ENCODE results near the gene LHFPL5.

LHFPL5 gene

DNA sequence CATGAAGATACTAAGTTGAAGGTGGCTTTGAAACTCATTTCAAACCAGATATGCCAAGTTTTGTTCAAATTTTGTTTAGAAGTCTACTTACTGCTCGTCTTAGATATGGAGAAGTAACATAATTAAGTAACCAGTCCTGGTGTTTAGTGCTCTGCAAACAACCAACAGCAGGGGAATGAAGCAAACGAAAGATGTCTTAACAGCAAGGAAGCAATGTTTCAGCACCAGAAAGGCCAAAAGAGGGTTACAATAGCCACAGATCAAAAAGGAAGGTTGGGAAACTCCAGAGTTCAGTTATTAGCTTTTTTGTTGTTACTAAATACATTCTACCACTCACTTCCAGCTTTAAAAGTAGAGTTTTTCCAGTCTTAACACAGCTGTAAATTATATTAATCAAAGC, 45.1 kb downstream of the LHFPL5 start:
- Histone ChIP-seq H2AK5ac (ENCODE audit: low read length) (no peak overlapping the region), H2BK5ac (ENCODE audit: low read length) (no peak overlapping the region), H3K18ac (ENCODE audit: low read length) (no peak overlapping the region), H4K8ac (ENCODE audit: low read depth, low read length) (no peak overlapping the region), H3K9ac (ENCODE audit: low read length) (no peak overlapping the region), H3K56ac (ENCODE audit: low read length) (no peak overlapping the region), H3K79me2 (ENCODE audit: control insufficient read depth, insufficient read depth, low read length) (no peaks in the 10 kb centered on the region), H2BK120ac (ENCODE audit: low read depth, low read length) (no peak overlapping the region), H2BK15ac (replicated peaks; ENCODE audit: low read depth) (no peak overlapping the region), H3K4me3 (ENCODE audit: low read length) (no peak overlapping the region), H3K4ac (ENCODE audit: low read depth, low read length) (no peak overlapping the region), H3K4me1 (ENCODE audit: control insufficient read depth, low read depth, low read length) (no peaks in the 10 kb centered on the region), H3K4me2 (ENCODE audit: low read length) (no peak overlapping the region), H3K36me3 (ENCODE audit: control insufficient read depth, insufficient read depth, low read length) (no peaks in the 10 kb centered on the region), H4K5ac (ENCODE audit: low read length) (no peak overlapping the region), H3K79me1 (ENCODE audit: low read length) (no peaks in the 10 kb centered on the region), H3K27ac (ENCODE audit: low read depth, low read length) (no peak overlapping the region), H3K27me3 (ENCODE audit: insufficient read depth, low read length, poor library complexity) (no peaks in the 10 kb centered on the region), H3K23ac (ENCODE audit: low read length) (no peak overlapping the region)
- WGBS (ENCODE audit: extremely low coverage, insufficient coverage, low lambda C conversion rate) = no CpG with 5 or more reads among the region's 2 CpGs
- DNase-seq = no peak

DNA sequence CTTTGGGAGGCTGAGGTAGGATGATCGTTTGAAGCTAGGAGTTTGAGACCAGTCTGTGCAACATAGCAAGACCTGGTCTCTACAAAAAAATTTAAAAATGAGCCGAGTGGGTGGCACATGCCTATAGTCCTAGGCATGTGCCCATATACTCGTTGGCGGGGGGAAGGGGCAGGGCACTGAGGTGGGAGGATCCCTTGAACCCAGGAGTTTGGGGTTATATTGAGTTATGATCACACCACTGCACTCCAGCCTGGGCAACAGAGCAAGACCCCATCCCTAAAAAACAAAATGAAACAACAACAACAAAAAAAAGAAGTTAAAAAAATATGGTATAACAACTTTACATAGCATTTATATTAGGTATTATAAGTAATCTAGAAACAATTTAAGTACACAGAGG, 47.8 kb downstream of the LHFPL5 start:
- Histone ChIP-seq H3K4me2 (ENCODE audit: low read length) (no peak overlapping the region), H2AK5ac (ENCODE audit: low read length) (no peak overlapping the region), H3K79me1 (ENCODE audit: low read length) (no peaks in the 10 kb centered on the region), H3K56ac (ENCODE audit: low read length) (no peak overlapping the region), H2BK15ac (replicated peaks; ENCODE audit: low read depth) (no peak overlapping the region), H2BK120ac (ENCODE audit: low read depth, low read length) (no peak overlapping the region), H3K27me3 (ENCODE audit: insufficient read depth, low read length, poor library complexity) (no peaks in the 10 kb centered on the region), H3K18ac (ENCODE audit: low read length) (no peak overlapping the region), H3K27ac (ENCODE audit: low read depth, low read length) (no peak overlapping the region), H3K36me3 (ENCODE audit: control insufficient read depth, insufficient read depth, low read length) (peaks cover 3% of the 10 kb centered on the region), H3K79me2 (ENCODE audit: control insufficient read depth, insufficient read depth, low read length) (no peaks in the 10 kb centered on the region), H3K4ac (ENCODE audit: low read depth, low read length) (no peak overlapping the region), H3K4me3 (ENCODE audit: low read length) (no peak overlapping the region), H4K5ac (ENCODE audit: low read length) (no peak overlapping the region), H2BK5ac (ENCODE audit: low read length) (no peak overlapping the region), H3K4me1 (ENCODE audit: control insufficient read depth, low read depth, low read length) (no peaks in the 10 kb centered on the region), H3K23ac (ENCODE audit: low read length) (no peak overlapping the region), H3K9ac (ENCODE audit: low read length) (no peak overlapping the region), H4K8ac (ENCODE audit: low read depth, low read length) (no peak overlapping the region)
- WGBS (ENCODE audit: extremely low coverage, insufficient coverage, low lambda C conversion rate) = no CpG with 5 or more reads among the region's 4 CpGs
- DNase-seq = no peak

DNA sequence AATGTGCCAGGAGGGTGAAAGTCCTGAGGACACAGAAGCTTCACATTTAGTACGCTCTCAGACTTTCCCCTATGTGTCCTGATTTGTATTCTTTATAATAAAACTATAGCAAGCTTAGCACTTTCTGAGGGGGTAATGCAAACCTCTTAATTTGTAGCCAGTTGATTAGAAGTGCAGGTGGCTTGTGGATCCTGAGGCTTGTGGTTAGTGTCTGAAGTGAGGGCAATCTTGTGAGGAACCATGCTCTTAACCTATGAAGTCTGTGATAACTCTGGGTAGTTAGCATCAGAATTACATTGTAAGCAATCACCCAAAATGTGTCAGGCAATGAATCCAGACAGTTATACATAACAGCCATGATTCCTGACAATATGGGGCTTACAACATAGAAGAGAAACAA, 51.1 kb downstream of the LHFPL5 start:
- no peaks in the 10 kb centered on the region for H3K27me3 ChIP-seq (ENCODE audit: insufficient read depth, low read length, poor library complexity)
- H3K36me3 ChIP-seq (ENCODE audit: control insufficient read depth, insufficient read depth, low read length) = peaks cover 4% of the 10 kb centered on the region
- no peak overlapping the region for H2BK120ac ChIP-seq (ENCODE audit: low read depth, low read length)
- no peak overlapping the region for H3K4ac ChIP-seq (ENCODE audit: low read depth, low read length)
- WGBS (ENCODE audit: extremely low coverage, insufficient coverage, low lambda C conversion rate) = no CpG with 5 or more reads among the region's 1 CpG
- no peak overlapping the region for H2BK5ac ChIP-seq (ENCODE audit: low read length)
- H2BK15ac ChIP-seq (replicated peaks; ENCODE audit: low read depth) = no peak overlapping the region
- H3K27ac ChIP-seq (ENCODE audit: low read depth, low read length) = no peak overlapping the region
- H3K9ac ChIP-seq (ENCODE audit: low read length) = no peak overlapping the region
- no peaks in the 10 kb centered on the region for H3K79me2 ChIP-seq (ENCODE audit: control insufficient read depth, insufficient read depth, low read length)
- no peak overlapping the region for H3K23ac ChIP-seq (ENCODE audit: low read length)
- no peak overlapping the region for H3K4me2 ChIP-seq (ENCODE audit: low read length)
- H3K18ac ChIP-seq (ENCODE audit: low read length) = no peak overlapping the region
- no peaks in the 10 kb centered on the region for H3K4me1 ChIP-seq (ENCODE audit: control insufficient read depth, low read depth, low read length)
- H2AK5ac ChIP-seq (ENCODE audit: low read length) = no peak overlapping the region
- H4K8ac ChIP-seq (ENCODE audit: low read depth, low read length) = no peak overlapping the region
- no peak overlapping the region for H4K5ac ChIP-seq (ENCODE audit: low read length)
- DNase-seq = no peak
- no peaks in the 10 kb centered on the region for H3K79me1 ChIP-seq (ENCODE audit: low read length)
- H3K4me3 ChIP-seq (ENCODE audit: low read length) = no peak overlapping the region
- H3K56ac ChIP-seq (ENCODE audit: low read length) = no peak overlapping the region

DNA sequence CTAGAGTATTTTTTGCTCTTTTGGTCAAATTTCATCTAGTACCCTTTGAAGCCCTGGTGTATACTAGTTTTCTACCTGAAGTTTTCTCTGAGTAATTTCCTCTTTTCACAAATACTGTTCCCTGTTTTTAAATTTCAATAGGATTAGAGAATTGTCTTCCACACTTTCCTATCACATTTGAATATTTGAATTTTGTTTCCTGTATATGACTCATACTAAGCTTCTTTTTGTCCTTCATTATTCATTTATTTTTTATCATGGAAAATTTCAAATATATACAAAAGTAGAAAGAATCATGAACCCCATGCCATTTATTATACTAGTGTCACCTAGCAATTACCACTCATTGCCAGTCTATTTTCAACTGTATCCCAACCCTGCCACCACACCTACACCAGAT, 52.7 kb downstream of the LHFPL5 start:
- DNase-seq = no peak
- Histone ChIP-seq H3K9ac (ENCODE audit: low read length) (no peak overlapping the region), H2BK5ac (ENCODE audit: low read length) (no peak overlapping the region), H3K56ac (ENCODE audit: low read length) (no peak overlapping the region), H3K36me3 (ENCODE audit: control insufficient read depth, insufficient read depth, low read length) (peaks cover 6% of the 10 kb centered on the region), H3K79me2 (ENCODE audit: control insufficient read depth, insufficient read depth, low read length) (no peaks in the 10 kb centered on the region), H3K4me1 (ENCODE audit: control insufficient read depth, low read depth, low read length) (no peaks in the 10 kb centered on the region), H3K27me3 (ENCODE audit: insufficient read depth, low read length, poor library complexity) (no peaks in the 10 kb centered on the region), H4K5ac (ENCODE audit: low read length) (no peak overlapping the region), H2BK120ac (ENCODE audit: low read depth, low read length) (no peak overlapping the region), H3K4ac (ENCODE audit: low read depth, low read length) (no peak overlapping the region), H2BK15ac (replicated peaks; ENCODE audit: low read depth) (no peak overlapping the region), H3K4me2 (ENCODE audit: low read length) (no peak overlapping the region), H3K79me1 (ENCODE audit: low read length) (peaks cover 2% of the 10 kb centered on the region), H3K23ac (ENCODE audit: low read length) (no peak overlapping the region), H3K4me3 (ENCODE audit: low read length) (no peak overlapping the region), H3K27ac (ENCODE audit: low read depth, low read length) (no peak overlapping the region), H4K8ac (ENCODE audit: low read depth, low read length) (no peak overlapping the region), H3K18ac (ENCODE audit: low read length) (no peak overlapping the region), H2AK5ac (ENCODE audit: low read length) (no peak overlapping the region)

DNA sequence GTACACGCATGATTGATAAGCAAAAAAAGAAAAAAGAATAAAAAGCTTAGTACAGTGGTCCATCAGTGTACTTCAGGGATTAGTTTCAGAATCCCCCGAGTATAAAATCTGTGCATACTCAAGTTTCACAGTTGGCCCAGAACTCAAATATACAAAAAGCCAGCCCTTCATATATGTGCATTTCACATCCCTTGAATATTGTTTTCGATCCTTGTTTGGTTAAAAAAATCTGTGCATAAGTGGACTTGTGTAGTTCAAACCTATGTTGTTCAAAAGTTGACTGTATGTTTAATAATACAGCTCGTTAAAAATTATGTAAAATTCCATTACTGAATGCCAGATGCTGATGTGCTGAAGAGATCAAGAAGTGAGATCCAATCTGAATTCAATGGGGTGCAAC, 54.2 kb downstream of the LHFPL5 start:
- Histone ChIP-seq H3K9ac (ENCODE audit: low read length) (no peak overlapping the region), H3K18ac (ENCODE audit: low read length) (no peak overlapping the region), H3K79me1 (ENCODE audit: low read length) (peaks cover 2% of the 10 kb centered on the region), H3K4me3 (ENCODE audit: low read length) (no peak overlapping the region), H3K4me1 (ENCODE audit: control insufficient read depth, low read depth, low read length) (no peaks in the 10 kb centered on the region), H3K27me3 (ENCODE audit: insufficient read depth, low read length, poor library complexity) (no peaks in the 10 kb centered on the region), H3K23ac (ENCODE audit: low read length) (no peak overlapping the region), H4K5ac (ENCODE audit: low read length) (no peak overlapping the region), H3K36me3 (ENCODE audit: control insufficient read depth, insufficient read depth, low read length) (peaks cover 6% of the 10 kb centered on the region), H3K4me2 (ENCODE audit: low read length) (no peak overlapping the region), H2BK15ac (replicated peaks; ENCODE audit: low read depth) (no peak overlapping the region), H4K8ac (ENCODE audit: low read depth, low read length) (no peak overlapping the region), H2BK120ac (ENCODE audit: low read depth, low read length) (no peak overlapping the region), H3K79me2 (ENCODE audit: control insufficient read depth, insufficient read depth, low read length) (no peaks in the 10 kb centered on the region), H3K4ac (ENCODE audit: low read depth, low read length) (no peak overlapping the region), H3K56ac (ENCODE audit: low read length) (no peak overlapping the region), H2AK5ac (ENCODE audit: low read length) (no peak overlapping the region), H3K27ac (ENCODE audit: low read depth, low read length) (no peak overlapping the region), H2BK5ac (ENCODE audit: low read length) (no peak overlapping the region)
- WGBS (ENCODE audit: extremely low coverage, insufficient coverage, low lambda C conversion rate) = no CpG with 5 or more reads among the region's 4 CpGs
- no peak for DNase-seq
